GM12891 (cell line): ENCODE measurements around the gene VGF.

Source experiments
- POLR2AphosphoS5 ChIP-seq: IDR thresholded peaks from 2 replicates; pipeline ENCODE4 v1.6.1; 2011; ENCODE audit warnings: low read depth, low read length, control low read depth
- SPI1 ChIP-seq: IDR thresholded peaks from 2 replicates; pipeline ENCODE4 v1.6.1; 2011; ENCODE audit warnings: low read depth, low read length, control low read depth

- TF ChIP-seq POLR2AphosphoS5 (no peak), SPI1 (no peak)
Observed at GRCh38 chr7:101202603-101202918, 37.2 kb upstream of the VGF start.
